ENCODE data around the gene POU2F3. TPM values are rescaled to one million over a fixed set of nuclear protein-coding genes. Genes with fewer than 3 reads are reported as not detected.

POU2F3 gene
- total RNA-seq, 4 donors from 2014 or later, result 0.22 TPM; not detected in 3

- Histone ChIP-seq H3K27ac (no peak overlapping the region), H3K36me3 (no peaks in the 10 kb centered on the region), H3K9me3 (no peaks in the 10 kb centered on the region), H3K27me3 (peaks cover 0 to 10% of the 10 kb centered on the region in 2 donors), H3K4me1 (no peaks in the 10 kb centered on the region), H3K4me3 (no peak overlapping the region)
- WGBS, 2 donors, result 81 to 91% methylated on average over 2 of the region's 2 CpGs
- DNase-seq (ENCODE audit: low spot score in 2 of 2), result no peak
- no peak for TF ChIP-seq CTCF (IDR thresholded peaks at IDR 0.05)
- TF ChIP-seq POLR2A (IDR thresholded peaks at IDR 0.05), result no peak
- TF ChIP-seq EP300 (IDR thresholded peaks at IDR 0.05), result no peak
Observed at GRCh38 chr11:120267319-120267718, 27.4 kb downstream of the POU2F3 start.

GRCh38 chr11:120268686-120269085 lies 28.7 kb downstream of the POU2F3 start:
- peaks cover 0 to 10% of the 10 kb centered on the region in 2 donors for H3K27me3 ChIP-seq
- WGBS, 2 donors, result 80 to 90% methylated on average over 5 of the region's 5 CpGs
- H3K4me3 ChIP-seq, result no peak overlapping the region
- no peak overlapping the region for H3K27ac ChIP-seq
- no peaks in the 10 kb centered on the region for H3K4me1 ChIP-seq
- TF ChIP-seq POLR2A (IDR thresholded peaks at IDR 0.05), result no peak
- no peak for TF ChIP-seq CTCF (IDR thresholded peaks at IDR 0.05)
- no peak for TF ChIP-seq EP300 (IDR thresholded peaks at IDR 0.05)
- no peaks in the 10 kb centered on the region for H3K36me3 ChIP-seq
- DNase-seq (ENCODE audit: low spot score in 2 of 2), result no peak
- H3K9me3 ChIP-seq, result no peaks in the 10 kb centered on the region

GRCh38 chr11:120270386-120270785 lies 30.4 kb downstream of the POU2F3 start:
- WGBS, 2 donors, result 84 to 89% methylated on average over 1 of the region's 1 CpG
- H3K9me3 ChIP-seq, result no peaks in the 10 kb centered on the region
- H3K4me3 ChIP-seq, result no peak overlapping the region
- H3K27me3 ChIP-seq, result peaks cover 0 to 10% of the 10 kb centered on the region in 2 donors
- DNase-seq (ENCODE audit: low spot score in 2 of 2), result no peak
- no peaks in the 10 kb centered on the region for H3K4me1 ChIP-seq
- H3K36me3 ChIP-seq, result no peaks in the 10 kb centered on the region
- no peak overlapping the region for H3K27ac ChIP-seq
- TF ChIP-seq EP300 (IDR thresholded peaks at IDR 0.05) (no peak), POLR2A (IDR thresholded peaks at IDR 0.05) (no peak), CTCF (IDR thresholded peaks at IDR 0.05) (no peak)

GRCh38 chr11:120271672-120272071 lies 31.7 kb downstream of the POU2F3 start:
- Histone ChIP-seq H3K4me3 (no peak overlapping the region), H3K27ac (no peak overlapping the region), H3K9me3 (no peaks in the 10 kb centered on the region), H3K4me1 (no peaks in the 10 kb centered on the region), H3K36me3 (no peaks in the 10 kb centered on the region), H3K27me3 (peaks cover 0 to 10% of the 10 kb centered on the region in 2 donors)
- no peak for DNase-seq (ENCODE audit: low spot score in 2 of 2)
- 50 to 82% methylated on average over 5 of the region's 5 CpGs for WGBS, 2 donors
- TF ChIP-seq POLR2A (IDR thresholded peaks at IDR 0.05), result no peak
- no peak for TF ChIP-seq CTCF (IDR thresholded peaks at IDR 0.05)
- no peak for TF ChIP-seq EP300 (IDR thresholded peaks at IDR 0.05)

GRCh38 chr11:120272303-120272702 lies 32.4 kb downstream of the POU2F3 start:
- Histone ChIP-seq H3K36me3 (no peaks in the 10 kb centered on the region), H3K27me3 (peaks cover 0 to 5% of the 10 kb centered on the region in 2 donors), H3K4me1 (no peaks in the 10 kb centered on the region), H3K4me3 (no peak overlapping the region), H3K9me3 (no peaks in the 10 kb centered on the region), H3K27ac (no peak overlapping the region)
- no peak for DNase-seq (ENCODE audit: low spot score in 2 of 2)
- TF ChIP-seq CTCF (IDR thresholded peaks at IDR 0.05) (no peak), EP300 (IDR thresholded peaks at IDR 0.05) (no peak), POLR2A (IDR thresholded peaks at IDR 0.05) (no peak)
- 78 to 88% methylated on average over 2 of the region's 2 CpGs for WGBS, 2 donors
